Parathyroid adenoma (tissue), 2 donors: Measurements from ENCODE around the gene AHI1.

Source experiments
- H2AFZ ChIP-seq: fragments of 300-600 bp; sonication (generic); one replicate; pipeline ENCODE4 v1.7.0; 2017; ENCODE audit warnings: antibody characterized with exemption, mild to moderate bottlenecking
- H3K27ac ChIP-seq: fragments of 300-600 bp; sonication (generic); one replicate; pipeline ENCODE4 v1.7.0; 2017
- H3K27me3 ChIP-seq: fragments of 300-600 bp; sonication (generic); one replicate; pipeline ENCODE4 v1.7.0; 2017; ENCODE audit warnings: low read length; ENCODE audit not compliant: control insufficient read depth, insufficient read depth
- H3K36me3 ChIP-seq: fragments of 300-600 bp; sonication (generic); one replicate; pipeline ENCODE4 v1.7.0; 2017; ENCODE audit warnings: low read length; ENCODE audit not compliant: control insufficient read depth, insufficient read depth
- H3K4me1 ChIP-seq: fragments of 300-600 bp; sonication (generic); one replicate; pipeline ENCODE4 v1.7.0; 2017; ENCODE audit warnings: control low read depth
- H3K4me2 ChIP-seq: fragments of 300-600 bp; sonication (generic); one replicate; pipeline ENCODE4 v1.7.0; 2017; ENCODE audit warnings: low read length
- H3K4me3 ChIP-seq: fragments of 300-600 bp; sonication (generic); one replicate; pipeline ENCODE4 v1.7.0; 2017; ENCODE audit warnings: low read depth, low read length
- H3K79me2 ChIP-seq: fragments of 300-600 bp; sonication (generic); one replicate; pipeline ENCODE4 v1.7.0; 2017; ENCODE audit warnings: control low read depth
- H3K9ac ChIP-seq: fragments of 300-600 bp; sonication (generic); one replicate; pipeline ENCODE4 v1.7.0; 2017; ENCODE audit warnings: mild to moderate bottlenecking
- H3K9me3 ChIP-seq: fragments of 300-600 bp; sonication (generic); one replicate; pipeline ENCODE4 v1.7.0; 2017; ENCODE audit warnings: low read length; ENCODE audit not compliant: control insufficient read depth
- TF ChIP-seq, protein P1 (sequence below): fragments of 300-600 bp; sonication (generic); IDR thresholded peaks from one replicate; pipeline ENCODE4 v1.7.0; 2017; ENCODE audit warnings: antibody characterized with exemption, mild to moderate bottlenecking
- donor health status: primary hyperparathyroidism.

AHI1 gene

DNA sequence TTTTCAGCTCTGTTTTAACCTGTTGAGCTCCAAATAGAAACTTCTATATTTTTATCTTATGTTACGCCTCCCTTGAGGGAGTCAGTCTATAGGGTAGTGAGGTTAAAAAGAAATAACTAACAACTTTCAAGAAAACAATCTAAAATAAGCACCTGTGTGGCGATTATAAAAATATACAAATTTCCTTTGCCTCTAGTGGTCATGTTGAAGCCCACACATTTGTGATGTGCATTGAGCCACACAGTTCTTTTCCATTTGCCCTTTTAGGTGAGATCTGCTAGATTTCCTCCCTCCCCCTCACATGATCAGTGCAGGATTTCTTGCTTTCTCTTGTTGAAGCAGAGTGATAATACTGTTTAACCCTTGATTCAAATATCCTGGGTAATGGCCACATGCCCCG, 232.3 kb downstream of the AHI1 start:
- Histone ChIP-seq H2AFZ (no peak overlapping the region), H3K4me2 (no peak overlapping the region), H3K9ac (no peak overlapping the region), H3K4me1 (peaks cover 3% of the 10 kb centered on the region), H3K4me3 (no peak overlapping the region), H3K9me3 (no peaks in the 10 kb centered on the region), H3K27me3 (no peaks in the 10 kb centered on the region), H3K36me3 (no peaks in the 10 kb centered on the region), H3K79me2 (no peaks in the 10 kb centered on the region), H3K27ac (no peak overlapping the region)
- TF ChIP-seq, protein P1, sequence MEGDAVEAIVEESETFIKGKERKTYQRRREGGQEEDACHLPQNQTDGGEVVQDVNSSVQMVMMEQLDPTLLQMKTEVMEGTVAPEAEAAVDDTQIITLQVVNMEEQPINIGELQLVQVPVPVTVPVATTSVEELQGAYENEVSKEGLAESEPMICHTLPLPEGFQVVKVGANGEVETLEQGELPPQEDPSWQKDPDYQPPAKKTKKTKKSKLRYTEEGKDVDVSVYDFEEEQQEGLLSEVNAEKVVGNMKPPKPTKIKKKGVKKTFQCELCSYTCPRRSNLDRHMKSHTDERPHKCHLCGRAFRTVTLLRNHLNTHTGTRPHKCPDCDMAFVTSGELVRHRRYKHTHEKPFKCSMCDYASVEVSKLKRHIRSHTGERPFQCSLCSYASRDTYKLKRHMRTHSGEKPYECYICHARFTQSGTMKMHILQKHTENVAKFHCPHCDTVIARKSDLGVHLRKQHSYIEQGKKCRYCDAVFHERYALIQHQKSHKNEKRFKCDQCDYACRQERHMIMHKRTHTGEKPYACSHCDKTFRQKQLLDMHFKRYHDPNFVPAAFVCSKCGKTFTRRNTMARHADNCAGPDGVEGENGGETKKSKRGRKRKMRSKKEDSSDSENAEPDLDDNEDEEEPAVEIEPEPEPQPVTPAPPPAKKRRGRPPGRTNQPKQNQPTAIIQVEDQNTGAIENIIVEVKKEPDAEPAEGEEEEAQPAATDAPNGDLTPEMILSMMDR, result no peak

DNA sequence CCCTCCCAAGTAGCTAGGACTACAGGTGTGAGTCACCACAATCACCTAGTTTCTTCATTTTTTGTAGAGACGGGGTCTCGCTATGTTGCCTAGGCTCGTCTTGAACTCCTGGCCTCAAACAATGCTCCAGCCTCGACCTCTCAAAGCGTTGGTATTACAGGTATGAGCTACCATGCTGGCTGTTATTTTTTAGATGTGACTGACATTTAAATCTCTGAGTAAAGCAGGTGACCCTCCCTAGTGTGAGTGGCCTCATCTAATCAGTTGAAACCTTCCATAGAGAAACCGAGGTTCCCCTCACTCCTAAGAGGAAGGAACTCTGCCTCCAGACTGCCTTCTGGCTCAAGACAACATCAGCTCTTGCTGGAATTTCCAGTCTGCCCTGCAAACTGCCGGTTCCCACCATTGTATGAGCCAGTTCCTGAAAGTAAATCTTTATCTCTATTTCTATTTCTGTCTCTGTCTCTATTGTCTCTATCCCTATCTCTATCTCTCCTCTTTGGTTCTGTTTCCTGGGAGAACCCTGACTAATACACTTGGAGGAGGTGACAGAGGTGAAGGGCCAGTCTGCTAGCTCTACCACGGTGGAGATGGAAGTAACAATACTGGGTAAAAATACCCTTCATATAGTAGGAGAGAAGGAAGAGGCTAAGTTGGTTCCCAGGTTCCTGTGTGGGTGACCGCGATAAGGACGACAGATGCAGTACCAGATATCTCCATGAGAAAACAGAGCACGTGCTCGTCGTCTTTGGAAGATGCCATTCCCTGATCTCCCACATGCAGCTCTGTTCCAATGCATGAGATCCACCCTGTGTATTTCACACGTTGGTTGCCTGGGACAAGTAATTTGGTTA, 235.4 kb downstream of the AHI1 start:
- Histone ChIP-seq H3K4me3 (no peak overlapping the region), H3K36me3 (no peaks in the 10 kb centered on the region), H3K9me3 (no peaks in the 10 kb centered on the region), H3K9ac (no peak overlapping the region), H3K79me2 (no peaks in the 10 kb centered on the region), H3K27me3 (no peaks in the 10 kb centered on the region), H3K4me2 (no peak overlapping the region), H3K4me1 (peaks cover 10% of the 10 kb centered on the region), H3K27ac (no peak overlapping the region), H2AFZ (no peak overlapping the region)
- TF ChIP-seq, protein P1, result no peak

GRCh38 chr6:135260612-135261011, 236.9 kb downstream of the AHI1 start:
- no peaks in the 10 kb centered on the region for H3K36me3 ChIP-seq
- TF ChIP-seq, protein P1, result no peak
- H3K4me1 ChIP-seq, result peaks cover 10% of the 10 kb centered on the region
- no peak overlapping the region for H3K27ac ChIP-seq
- H3K27me3 ChIP-seq, result no peaks in the 10 kb centered on the region
- no peak overlapping the region for H3K4me2 ChIP-seq
- no peaks in the 10 kb centered on the region for H3K79me2 ChIP-seq
- H3K4me3 ChIP-seq, result no peak overlapping the region
- H2AFZ ChIP-seq, result no peak overlapping the region
- no peak overlapping the region for H3K9ac ChIP-seq
- H3K9me3 ChIP-seq, result no peaks in the 10 kb centered on the region

DNA sequence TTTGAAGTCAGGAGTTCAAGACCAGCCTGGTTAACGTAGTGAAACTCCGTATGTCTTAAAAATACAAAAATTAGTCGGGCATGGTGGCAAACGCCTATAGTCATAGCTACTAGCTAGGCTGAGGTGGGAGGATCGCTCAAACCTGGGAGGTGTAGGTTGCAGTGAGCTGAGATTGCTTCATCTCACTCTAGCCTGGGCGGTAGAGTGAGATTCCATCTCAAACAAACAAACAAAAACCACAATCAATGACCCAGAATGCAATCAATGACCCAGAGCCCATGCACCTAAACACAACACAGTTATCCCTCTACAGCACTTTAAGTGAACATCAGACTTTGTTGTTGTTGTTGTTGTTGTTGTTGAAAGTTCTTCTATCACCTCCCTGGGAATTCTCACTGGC, 238.6 kb downstream of the AHI1 start:
- peak overlapping the region; percentile 2 for H2AFZ ChIP-seq
- TF ChIP-seq, protein P1, result no peak
- H3K36me3 ChIP-seq, result no peaks in the 10 kb centered on the region
- H3K79me2 ChIP-seq, result no peaks in the 10 kb centered on the region
- no peak overlapping the region for H3K27ac ChIP-seq
- H3K27me3 ChIP-seq, result no peaks in the 10 kb centered on the region
- H3K9me3 ChIP-seq, result no peaks in the 10 kb centered on the region
- no peak overlapping the region for H3K4me3 ChIP-seq
- peaks cover 10% of the 10 kb centered on the region for H3K4me1 ChIP-seq
- peak overlapping the region; percentile 17 for H3K4me2 ChIP-seq
- no peak overlapping the region for H3K9ac ChIP-seq
